ENCODE results near the gene NEMF.

DNA sequence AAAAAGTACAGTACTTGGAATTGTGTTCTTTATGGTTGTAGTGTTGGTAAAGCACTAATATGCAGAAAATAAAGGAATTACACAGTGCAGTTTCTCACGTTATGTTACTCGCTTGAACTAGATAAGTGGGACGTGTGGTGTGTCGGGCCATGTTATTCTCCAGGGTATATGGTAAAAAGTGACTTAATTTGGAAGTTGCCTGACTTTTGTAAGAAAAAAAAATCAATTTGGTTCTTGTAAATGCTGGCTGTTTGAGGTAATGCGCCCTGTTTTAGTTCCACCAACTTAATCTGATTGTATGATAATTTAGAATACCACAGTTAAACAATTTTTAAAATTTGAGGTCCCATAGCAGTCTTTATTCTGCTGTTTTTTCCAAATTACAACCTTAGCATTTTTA, 44.4 kb upstream of the NEMF start:
- TF ChIP-seq POLR2A (IDR thresholded peaks at IDR 0.05; ENCODE audit: low read length) (no peak), GATA1 (IDR thresholded peaks at IDR 0.05; ENCODE audit: low read depth, low read length) (no peak)

All from erythroblast (primary cell).